ENCODE data around the gene IL18BP.

DNA sequence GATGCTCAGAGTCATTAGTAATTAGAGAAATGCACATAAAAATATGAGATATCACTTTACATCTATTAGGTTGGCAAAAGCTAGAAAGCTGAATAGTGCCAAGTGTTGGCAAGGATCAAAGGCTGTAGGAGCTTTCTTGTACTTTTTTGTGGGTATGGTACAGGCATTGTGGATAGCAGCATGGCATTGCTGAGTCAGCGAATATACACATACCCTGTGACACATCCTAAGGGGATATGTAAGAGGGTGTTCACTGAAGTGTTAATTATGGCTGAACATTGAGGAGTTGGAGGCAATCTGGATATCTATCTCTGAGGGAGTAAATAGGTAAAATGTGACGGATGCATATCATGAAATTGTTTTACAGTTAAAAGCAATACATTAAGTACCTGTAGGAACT, 27.0 kb upstream of the IL18BP start:
- TF ChIP-seq EP300 (IDR thresholded peaks at IDR 0.05): no peak
- TF ChIP-seq, protein P1, sequence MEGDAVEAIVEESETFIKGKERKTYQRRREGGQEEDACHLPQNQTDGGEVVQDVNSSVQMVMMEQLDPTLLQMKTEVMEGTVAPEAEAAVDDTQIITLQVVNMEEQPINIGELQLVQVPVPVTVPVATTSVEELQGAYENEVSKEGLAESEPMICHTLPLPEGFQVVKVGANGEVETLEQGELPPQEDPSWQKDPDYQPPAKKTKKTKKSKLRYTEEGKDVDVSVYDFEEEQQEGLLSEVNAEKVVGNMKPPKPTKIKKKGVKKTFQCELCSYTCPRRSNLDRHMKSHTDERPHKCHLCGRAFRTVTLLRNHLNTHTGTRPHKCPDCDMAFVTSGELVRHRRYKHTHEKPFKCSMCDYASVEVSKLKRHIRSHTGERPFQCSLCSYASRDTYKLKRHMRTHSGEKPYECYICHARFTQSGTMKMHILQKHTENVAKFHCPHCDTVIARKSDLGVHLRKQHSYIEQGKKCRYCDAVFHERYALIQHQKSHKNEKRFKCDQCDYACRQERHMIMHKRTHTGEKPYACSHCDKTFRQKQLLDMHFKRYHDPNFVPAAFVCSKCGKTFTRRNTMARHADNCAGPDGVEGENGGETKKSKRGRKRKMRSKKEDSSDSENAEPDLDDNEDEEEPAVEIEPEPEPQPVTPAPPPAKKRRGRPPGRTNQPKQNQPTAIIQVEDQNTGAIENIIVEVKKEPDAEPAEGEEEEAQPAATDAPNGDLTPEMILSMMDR (IDR thresholded peaks at IDR 0.05): no peak
- no peak for TF ChIP-seq POLR2A (IDR thresholded peaks at IDR 0.05)
- TF ChIP-seq POLR2AphosphoS5 (IDR thresholded peaks at IDR 0.05): no peak

Measured in upper lobe of left lung (tissue), 4 donors.